ENCODE measurements around the gene BBS12. TPM values are rescaled to one million over a fixed set of nuclear protein-coding genes. Genes with fewer than 3 reads are reported as not detected.

BBS12 gene
- total and polyA plus RNA-seq, 9 of the 15 experiments (the other 6 are each of a cell fraction or from before 2014, with no cell fraction given): 2.7 to 6.5 (median 3.3) TPM

DNA sequence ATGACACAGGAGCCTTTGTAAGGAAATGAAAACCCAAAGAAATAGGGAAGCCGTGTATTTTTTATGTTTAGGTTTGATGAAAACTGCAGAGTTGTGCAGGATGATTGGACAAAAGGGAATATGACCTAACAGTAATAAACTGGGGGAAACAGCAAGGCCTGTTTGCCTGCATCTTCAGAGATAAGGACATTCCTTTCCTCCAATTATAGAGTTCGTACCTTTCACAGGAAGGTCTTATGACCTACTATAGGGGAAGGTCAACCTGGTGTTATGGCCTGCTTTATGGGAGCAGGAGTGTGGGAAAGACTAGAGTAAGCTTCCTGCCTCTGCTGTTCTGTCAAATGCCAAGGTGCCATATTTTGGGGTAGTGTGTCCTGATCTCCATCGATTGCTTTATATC is 42.5 kb downstream of the BBS12 start (continued):
- no peak for TF ChIP-seq LARP7 (IDR thresholded peaks at IDR 0.05)
- no peak for TF ChIP-seq PTTG1 (tag; IDR thresholded peaks at IDR 0.05; ENCODE audit: low read depth)
- TF ChIP-seq RBBP5 (IDR thresholded peaks at IDR 0.05; ENCODE audit: borderline replicate concordance, insufficient read depth, low read length, poor library complexity, severe bottlenecking): no peak
- TF ChIP-seq TCFL5 (CRISPR knock-in tag; conservative IDR thresholded peaks at IDR 0.05): no peak
- TF ChIP-seq, protein P1, sequence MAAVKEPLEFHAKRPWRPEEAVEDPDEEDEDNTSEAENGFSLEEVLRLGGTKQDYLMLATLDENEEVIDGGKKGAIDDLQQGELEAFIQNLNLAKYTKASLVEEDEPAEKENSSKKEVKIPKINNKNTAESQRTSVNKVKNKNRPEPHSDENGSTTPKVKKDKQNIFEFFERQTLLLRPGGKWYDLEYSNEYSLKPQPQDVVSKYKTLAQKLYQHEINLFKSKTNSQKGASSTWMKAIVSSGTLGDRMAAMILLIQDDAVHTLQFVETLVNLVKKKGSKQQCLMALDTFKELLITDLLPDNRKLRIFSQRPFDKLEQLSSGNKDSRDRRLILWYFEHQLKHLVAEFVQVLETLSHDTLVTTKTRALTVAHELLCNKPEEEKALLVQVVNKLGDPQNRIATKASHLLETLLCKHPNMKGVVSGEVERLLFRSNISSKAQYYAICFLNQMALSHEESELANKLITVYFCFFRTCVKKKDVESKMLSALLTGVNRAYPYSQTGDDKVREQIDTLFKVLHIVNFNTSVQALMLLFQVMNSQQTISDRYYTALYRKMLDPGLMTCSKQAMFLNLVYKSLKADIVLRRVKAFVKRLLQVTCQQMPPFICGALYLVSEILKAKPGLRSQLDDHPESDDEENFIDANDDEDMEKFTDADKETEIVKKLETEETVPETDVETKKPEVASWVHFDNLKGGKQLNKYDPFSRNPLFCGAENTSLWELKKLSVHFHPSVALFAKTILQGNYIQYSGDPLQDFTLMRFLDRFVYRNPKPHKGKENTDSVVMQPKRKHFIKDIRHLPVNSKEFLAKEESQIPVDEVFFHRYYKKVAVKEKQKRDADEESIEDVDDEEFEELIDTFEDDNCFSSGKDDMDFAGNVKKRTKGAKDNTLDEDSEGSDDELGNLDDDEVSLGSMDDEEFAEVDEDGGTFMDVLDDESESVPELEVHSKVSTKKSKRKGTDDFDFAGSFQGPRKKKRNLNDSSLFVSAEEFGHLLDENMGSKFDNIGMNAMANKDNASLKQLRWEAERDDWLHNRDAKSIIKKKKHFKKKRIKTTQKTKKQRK (IDR thresholded peaks at IDR 0.05; ENCODE audit: borderline replicate concordance, low read depth, low read length): no peak
- TF ChIP-seq, protein P2, sequence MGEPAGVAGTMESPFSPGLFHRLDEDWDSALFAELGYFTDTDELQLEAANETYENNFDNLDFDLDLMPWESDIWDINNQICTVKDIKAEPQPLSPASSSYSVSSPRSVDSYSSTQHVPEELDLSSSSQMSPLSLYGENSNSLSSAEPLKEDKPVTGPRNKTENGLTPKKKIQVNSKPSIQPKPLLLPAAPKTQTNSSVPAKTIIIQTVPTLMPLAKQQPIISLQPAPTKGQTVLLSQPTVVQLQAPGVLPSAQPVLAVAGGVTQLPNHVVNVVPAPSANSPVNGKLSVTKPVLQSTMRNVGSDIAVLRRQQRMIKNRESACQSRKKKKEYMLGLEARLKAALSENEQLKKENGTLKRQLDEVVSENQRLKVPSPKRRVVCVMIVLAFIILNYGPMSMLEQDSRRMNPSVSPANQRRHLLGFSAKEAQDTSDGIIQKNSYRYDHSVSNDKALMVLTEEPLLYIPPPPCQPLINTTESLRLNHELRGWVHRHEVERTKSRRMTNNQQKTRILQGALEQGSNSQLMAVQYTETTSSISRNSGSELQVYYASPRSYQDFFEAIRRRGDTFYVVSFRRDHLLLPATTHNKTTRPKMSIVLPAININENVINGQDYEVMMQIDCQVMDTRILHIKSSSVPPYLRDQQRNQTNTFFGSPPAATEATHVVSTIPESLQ (CRISPR knock-in tag; IDR thresholded peaks at IDR 0.05): no peak
- TF ChIP-seq, protein P3, sequence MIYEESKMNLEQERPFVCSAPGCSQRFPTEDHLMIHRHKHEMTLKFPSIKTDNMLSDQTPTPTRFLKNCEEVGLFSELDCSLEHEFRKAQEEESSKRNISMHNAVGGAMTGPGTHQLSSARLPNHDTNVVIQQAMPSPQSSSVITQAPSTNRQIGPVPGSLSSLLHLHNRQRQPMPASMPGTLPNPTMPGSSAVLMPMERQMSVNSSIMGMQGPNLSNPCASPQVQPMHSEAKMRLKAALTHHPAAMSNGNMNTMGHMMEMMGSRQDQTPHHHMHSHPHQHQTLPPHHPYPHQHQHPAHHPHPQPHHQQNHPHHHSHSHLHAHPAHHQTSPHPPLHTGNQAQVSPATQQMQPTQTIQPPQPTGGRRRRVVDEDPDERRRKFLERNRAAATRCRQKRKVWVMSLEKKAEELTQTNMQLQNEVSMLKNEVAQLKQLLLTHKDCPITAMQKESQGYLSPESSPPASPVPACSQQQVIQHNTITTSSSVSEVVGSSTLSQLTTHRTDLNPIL (CRISPR knock-in tag; IDR thresholded peaks at IDR 0.05): no peak
- TF ChIP-seq, protein P4, sequence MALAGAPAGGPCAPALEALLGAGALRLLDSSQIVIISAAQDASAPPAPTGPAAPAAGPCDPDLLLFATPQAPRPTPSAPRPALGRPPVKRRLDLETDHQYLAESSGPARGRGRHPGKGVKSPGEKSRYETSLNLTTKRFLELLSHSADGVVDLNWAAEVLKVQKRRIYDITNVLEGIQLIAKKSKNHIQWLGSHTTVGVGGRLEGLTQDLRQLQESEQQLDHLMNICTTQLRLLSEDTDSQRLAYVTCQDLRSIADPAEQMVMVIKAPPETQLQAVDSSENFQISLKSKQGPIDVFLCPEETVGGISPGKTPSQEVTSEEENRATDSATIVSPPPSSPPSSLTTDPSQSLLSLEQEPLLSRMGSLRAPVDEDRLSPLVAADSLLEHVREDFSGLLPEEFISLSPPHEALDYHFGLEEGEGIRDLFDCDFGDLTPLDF (CRISPR knock-in tag; IDR thresholded peaks at IDR 0.05): no peak
- 0 out of 2 replicates have a peak, but pooled peaks have one; percentile 21 for TF ChIP-seq CREM (IDR thresholded peaks at IDR 0.05; ENCODE audit: low read depth)
- no peak for TF ChIP-seq RAD51 (IDR thresholded peaks at IDR 0.05; ENCODE audit: borderline replicate concordance, low read depth)
- TF ChIP-seq U2AF2 (optimal IDR thresholded peaks at IDR 0.05; ENCODE audit: low read depth, low read length): no peak
- TF ChIP-seq NFYB (IDR thresholded peaks at IDR 0.05; ENCODE audit: extremely low read depth, insufficient read length): no peak
- TF ChIP-seq NR4A1 (CRISPR knock-in tag; IDR thresholded peaks at IDR 0.05): no peak
- TF ChIP-seq NR4A1 (tag; IDR thresholded peaks at IDR 0.05): no peak
- no peak for TF ChIP-seq STAG1 (CRISPR knock-in tag; IDR thresholded peaks at IDR 0.05; ENCODE audit: borderline replicate concordance)
- TF ChIP-seq POLR2B (IDR thresholded peaks at IDR 0.05; ENCODE audit: low read depth, partially characterized antibody): no peak
- no peak for TF ChIP-seq TSC22D4 (tag; IDR thresholded peaks at IDR 0.05)
- no peak for TF ChIP-seq BRD9 (IDR thresholded peaks at IDR 0.05; ENCODE audit: low read depth, partially characterized antibody)
- TF ChIP-seq, protein P5, sequence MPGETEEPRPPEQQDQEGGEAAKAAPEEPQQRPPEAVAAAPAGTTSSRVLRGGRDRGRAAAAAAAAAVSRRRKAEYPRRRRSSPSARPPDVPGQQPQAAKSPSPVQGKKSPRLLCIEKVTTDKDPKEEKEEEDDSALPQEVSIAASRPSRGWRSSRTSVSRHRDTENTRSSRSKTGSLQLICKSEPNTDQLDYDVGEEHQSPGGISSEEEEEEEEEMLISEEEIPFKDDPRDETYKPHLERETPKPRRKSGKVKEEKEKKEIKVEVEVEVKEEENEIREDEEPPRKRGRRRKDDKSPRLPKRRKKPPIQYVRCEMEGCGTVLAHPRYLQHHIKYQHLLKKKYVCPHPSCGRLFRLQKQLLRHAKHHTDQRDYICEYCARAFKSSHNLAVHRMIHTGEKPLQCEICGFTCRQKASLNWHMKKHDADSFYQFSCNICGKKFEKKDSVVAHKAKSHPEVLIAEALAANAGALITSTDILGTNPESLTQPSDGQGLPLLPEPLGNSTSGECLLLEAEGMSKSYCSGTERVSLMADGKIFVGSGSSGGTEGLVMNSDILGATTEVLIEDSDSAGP (CRISPR knock-in tag; IDR thresholded peaks at IDR 0.05): no peak
- no peak for TF ChIP-seq MAFF (IDR thresholded peaks at IDR 0.05; ENCODE audit: low read length)

Measured in K562 (cell line).